Measurements from ENCODE around the gene CCN6.

DNA sequence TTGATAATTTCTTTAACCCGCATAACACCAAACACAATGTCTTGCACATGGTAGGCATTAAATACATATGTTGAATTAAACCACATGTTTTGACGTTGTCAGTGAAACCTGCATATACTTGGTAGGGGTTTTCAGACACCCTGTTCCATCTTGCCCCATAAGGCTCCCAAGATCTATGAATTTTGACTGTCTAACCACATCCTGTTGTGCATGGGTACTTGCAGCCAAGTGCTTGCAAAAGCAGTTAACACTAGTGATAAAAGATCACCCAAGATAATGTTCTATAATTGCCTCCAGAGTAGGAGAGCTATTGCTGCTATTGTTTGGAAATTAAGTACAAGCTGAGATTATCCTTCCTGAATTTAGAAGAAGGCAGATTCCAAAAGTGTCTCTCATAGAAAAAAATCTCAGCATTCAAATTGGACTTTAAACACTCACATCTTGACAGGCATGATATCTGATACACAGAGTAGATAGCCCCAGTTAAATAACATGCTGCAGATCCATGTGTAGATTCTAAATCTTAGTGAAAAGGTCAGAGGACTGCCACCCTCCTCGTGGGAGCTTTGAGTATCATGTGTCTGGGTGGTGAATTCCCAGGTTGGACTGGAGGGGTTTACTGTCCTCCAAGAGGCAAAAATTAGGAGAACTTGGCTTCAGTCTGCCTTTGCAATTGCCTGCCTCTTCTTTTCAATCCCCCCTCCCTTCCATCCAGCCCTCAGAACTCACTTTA lies 25.8 kb upstream of the CCN6 start:
- TF ChIP-seq, protein P1, sequence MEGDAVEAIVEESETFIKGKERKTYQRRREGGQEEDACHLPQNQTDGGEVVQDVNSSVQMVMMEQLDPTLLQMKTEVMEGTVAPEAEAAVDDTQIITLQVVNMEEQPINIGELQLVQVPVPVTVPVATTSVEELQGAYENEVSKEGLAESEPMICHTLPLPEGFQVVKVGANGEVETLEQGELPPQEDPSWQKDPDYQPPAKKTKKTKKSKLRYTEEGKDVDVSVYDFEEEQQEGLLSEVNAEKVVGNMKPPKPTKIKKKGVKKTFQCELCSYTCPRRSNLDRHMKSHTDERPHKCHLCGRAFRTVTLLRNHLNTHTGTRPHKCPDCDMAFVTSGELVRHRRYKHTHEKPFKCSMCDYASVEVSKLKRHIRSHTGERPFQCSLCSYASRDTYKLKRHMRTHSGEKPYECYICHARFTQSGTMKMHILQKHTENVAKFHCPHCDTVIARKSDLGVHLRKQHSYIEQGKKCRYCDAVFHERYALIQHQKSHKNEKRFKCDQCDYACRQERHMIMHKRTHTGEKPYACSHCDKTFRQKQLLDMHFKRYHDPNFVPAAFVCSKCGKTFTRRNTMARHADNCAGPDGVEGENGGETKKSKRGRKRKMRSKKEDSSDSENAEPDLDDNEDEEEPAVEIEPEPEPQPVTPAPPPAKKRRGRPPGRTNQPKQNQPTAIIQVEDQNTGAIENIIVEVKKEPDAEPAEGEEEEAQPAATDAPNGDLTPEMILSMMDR (IDR thresholded peaks at IDR 0.05), result no peak
- TF ChIP-seq POLR2A (IDR thresholded peaks at IDR 0.05), result no peak
